GM12891 (cell line): Measurements from ENCODE around the gene LRP5.
"Not testable (repeated sequence)": the region's sequence is repeated elsewhere in the genome, so short reads cannot be mapped to it uniquely, and the experiment has no call there.

Experiments
- DNase-seq: peaks from one replicate; pipeline ENCODE4 v3.0.0; 2011; ENCODE audit warnings: low spot score; ENCODE audit not compliant: insufficient read length
- FAIRE-seq: peaks from 2 replicates; lab custom pipeline; 2011; peaks lifted over from hg19 to GRCh38; lab: Jason Lieb, UNC
- PAX5 ChIP-seq: IDR thresholded peaks from 2 replicates; pipeline ENCODE4 v1.6.1; 2011; ENCODE audit warnings: low read length, moderate library complexity, mild to moderate bottlenecking; ENCODE audit not compliant: insufficient read depth, severe bottlenecking
- POLR2A ChIP-seq: IDR thresholded peaks from 2 replicates; pipeline ENCODE4 v1.6.1; 2011; ENCODE audit warnings: low read depth, low read length, control low read depth
- POLR2AphosphoS5 ChIP-seq: IDR thresholded peaks from 2 replicates; pipeline ENCODE4 v1.6.1; 2011; ENCODE audit warnings: low read depth, low read length, control low read depth
- POU2F2 ChIP-seq: IDR thresholded peaks from 2 replicates; pipeline ENCODE4 v1.6.1; 2011; ENCODE audit warnings: low read depth, mild to moderate bottlenecking, control low read depth, low read length, moderate library complexity
- SPI1 ChIP-seq: IDR thresholded peaks from 2 replicates; pipeline ENCODE4 v1.6.1; 2011; ENCODE audit warnings: low read depth, low read length, control low read depth
- TAF1 ChIP-seq: IDR thresholded peaks from 2 replicates; pipeline ENCODE4 v1.6.1; 2011; ENCODE audit warnings: low read depth, low read length, control low read depth

The LRP5 gene

GRCh38 chr11:68398995-68399851 lies 86.8 kb downstream of the LRP5 start:
- TF ChIP-seq PAX5 (no peak), POLR2AphosphoS5 (no peak), TAF1 (no peak), POU2F2 (no peak), POLR2A (no peak), SPI1 (no peak)
- DNase-seq, result no peak
- no peak for FAIRE-seq

- no peak for FAIRE-seq
- DNase-seq, result no peak
- no peak for TF ChIP-seq TAF1
Observed at GRCh38 chr11:68399916-68400315, 87.5 kb downstream of the LRP5 start.

- not testable (repeated sequence) for DNase-seq
Observed at GRCh38 chr11:68400584-68400983, 88.2 kb downstream of the LRP5 start.

DNA sequence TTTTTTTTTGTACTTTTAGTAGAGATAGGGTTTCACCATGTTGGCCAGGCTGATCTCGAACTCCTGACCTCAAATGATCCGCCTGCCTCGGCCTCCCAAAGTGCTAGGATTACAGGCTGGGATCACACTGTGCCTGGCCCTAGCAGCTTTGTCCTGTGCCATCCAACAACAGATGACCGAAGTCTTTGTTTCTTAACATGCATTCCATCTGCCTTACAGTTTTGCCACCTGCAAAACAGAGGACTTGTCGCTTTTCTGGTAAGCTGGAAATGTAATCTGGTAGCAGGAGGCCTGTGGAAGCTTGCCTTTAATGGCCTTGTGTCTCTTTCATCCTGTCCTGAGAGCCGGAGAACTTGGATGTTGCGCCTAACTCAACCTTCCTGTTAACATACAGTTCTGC lies 89.5 kb downstream of the LRP5 start:
- TF ChIP-seq SPI1 (no peak), POU2F2 (no peak), TAF1 (no peak)
- no peak for FAIRE-seq
- no peak for DNase-seq

More at GRCh38 chr11:68400584-68400983, 88.2 kb downstream of the LRP5 start:
- FAIRE-seq, result not testable (repeated sequence)

GRCh38 chr11:68402355-68403031 lies 90.1 kb downstream of the LRP5 start:
- FAIRE-seq, result no peak
- no peak for TF ChIP-seq POLR2AphosphoS5
- TF ChIP-seq POU2F2, result no peak
- TF ChIP-seq TAF1, result no peak
- no peak for TF ChIP-seq PAX5
- no peak for TF ChIP-seq SPI1
- TF ChIP-seq POLR2A, result no peak

DNA sequence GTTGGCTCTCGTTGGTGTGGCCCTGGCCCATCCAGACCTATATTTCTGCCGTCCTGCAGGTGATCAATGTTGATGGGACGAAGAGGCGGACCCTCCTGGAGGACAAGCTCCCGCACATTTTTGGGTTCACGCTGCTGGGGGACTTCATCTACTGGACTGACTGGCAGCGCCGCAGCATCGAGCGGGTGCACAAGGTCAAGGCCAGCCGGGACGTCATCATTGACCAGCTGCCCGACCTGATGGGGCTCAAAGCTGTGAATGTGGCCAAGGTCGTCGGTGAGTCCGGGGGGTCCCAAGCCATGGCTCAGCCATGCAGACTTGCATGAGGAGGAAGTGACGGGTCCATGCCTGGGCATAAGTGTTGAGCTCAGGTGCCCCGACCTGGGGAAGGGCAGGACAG lies 91.0 kb downstream of the LRP5 start:
- TF ChIP-seq TAF1, result no peak
- TF ChIP-seq PAX5, result no peak
- DNase-seq, result no peak
- FAIRE-seq, result no peak

More at GRCh38 chr11:68402355-68403031, 90.1 kb downstream of the LRP5 start:
- no peak for DNase-seq

DNA sequence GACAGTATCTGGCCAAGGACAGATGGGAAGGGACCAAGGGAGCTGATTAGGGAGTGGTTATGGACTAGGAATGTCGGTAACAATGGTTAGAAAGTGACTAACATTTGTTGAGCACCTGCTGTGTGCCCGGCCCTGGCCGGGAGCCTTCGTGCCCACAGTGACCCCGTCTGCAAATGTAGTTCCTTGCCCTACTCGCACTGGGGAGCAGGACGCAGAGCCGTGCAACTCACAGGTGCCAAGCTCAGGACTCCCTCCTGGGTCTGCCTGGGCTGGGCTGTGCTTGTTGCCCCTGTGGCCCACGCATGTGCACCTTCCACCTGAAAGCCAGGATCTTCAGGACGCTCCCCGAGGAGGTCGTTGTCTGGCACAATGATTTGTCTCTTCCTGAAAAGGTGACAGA lies 91.4 kb downstream of the LRP5 start:
- TF ChIP-seq POU2F2, result no peak
- TF ChIP-seq PAX5, result no peak
- no peak for TF ChIP-seq TAF1
- no peak for TF ChIP-seq SPI1
- DNase-seq (no peak), FAIRE-seq (no peak)

DNA sequence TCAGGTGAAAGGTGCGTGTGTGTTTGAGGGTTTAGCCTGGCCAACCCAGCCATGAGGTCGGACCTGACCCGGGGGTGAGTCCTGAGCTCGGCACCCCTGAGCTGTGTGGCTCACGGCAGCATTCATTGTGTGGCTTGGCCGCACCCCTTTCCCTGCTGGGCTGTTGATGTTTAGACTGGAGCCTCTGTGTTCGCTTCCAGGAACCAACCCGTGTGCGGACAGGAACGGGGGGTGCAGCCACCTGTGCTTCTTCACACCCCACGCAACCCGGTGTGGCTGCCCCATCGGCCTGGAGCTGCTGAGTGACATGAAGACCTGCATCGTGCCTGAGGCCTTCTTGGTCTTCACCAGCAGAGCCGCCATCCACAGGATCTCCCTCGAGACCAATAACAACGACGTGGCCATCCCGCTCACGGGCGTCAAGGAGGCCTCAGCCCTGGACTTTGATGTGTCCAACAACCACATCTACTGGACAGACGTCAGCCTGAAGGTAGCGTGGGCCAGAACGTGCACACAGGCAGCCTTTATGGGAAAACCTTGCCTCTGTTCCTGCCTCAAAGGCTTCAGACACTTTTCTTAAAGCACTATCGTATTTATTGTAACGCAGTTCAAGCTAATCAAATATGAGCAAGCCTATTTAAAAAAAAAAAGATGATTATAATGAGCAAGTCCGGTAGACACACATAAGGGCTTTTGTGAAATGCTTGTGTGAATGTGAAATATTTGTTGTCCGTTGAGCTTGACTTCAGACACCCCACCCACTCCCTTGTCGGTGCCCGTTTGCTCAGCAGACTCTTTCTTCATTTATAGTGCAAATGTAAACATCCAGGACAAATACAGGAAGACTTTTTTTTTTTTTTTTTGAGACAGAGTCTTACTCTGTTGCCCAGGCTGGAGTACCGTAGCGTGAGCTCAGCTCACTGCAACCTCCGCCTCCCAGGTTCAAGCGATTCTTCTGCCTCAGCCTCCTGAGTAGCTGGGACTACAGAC lies 94.2 kb downstream of the LRP5 start:
- FAIRE-seq (no peak), DNase-seq (no peak)
- no peak for TF ChIP-seq POU2F2
- TF ChIP-seq PAX5, result no peak
- TF ChIP-seq TAF1, result no peak
- TF ChIP-seq POLR2AphosphoS5, result no peak
- TF ChIP-seq SPI1, result no peak

DNA sequence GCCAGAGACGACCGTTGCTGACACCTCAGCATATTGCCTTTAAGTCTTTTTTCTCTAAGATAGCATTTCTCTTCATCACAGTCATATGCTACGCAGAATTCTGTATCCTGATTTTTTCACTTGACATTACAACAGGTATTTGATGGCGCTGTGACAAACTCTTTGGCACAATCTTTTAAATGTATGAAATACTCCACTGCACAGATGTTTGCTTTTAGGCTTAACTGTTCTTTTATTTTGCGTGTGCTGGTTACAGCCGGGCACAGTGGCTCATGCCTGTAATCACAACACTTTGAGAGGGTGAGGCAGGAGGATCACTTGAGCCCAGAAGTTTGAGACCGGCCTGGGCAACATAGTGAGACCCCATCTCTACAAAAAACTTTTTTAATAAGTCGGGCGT lies 96.1 kb downstream of the LRP5 start:
- no peak for FAIRE-seq

GRCh38 chr11:68409748-68410344 lies 97.5 kb downstream of the LRP5 start:
- FAIRE-seq (no peak), DNase-seq (no peak)
- no peak for TF ChIP-seq PAX5
- no peak for TF ChIP-seq POLR2A
- no peak for TF ChIP-seq POU2F2
- TF ChIP-seq POLR2AphosphoS5, result no peak
- no peak for TF ChIP-seq SPI1
- no peak for TF ChIP-seq TAF1

More for the DNA sequence above, 96.1 kb downstream of the LRP5 start:
- no peak for DNase-seq
- TF ChIP-seq SPI1 (no peak), PAX5 (no peak), POLR2A (no peak), POU2F2 (no peak), TAF1 (no peak), POLR2AphosphoS5 (no peak)
